Lower lobe of right lung (tissue), 2 donors: ENCODE measurements around the gene NID2. TPM values are rescaled to one million over a fixed set of nuclear protein-coding genes. Genes with fewer than 3 reads are reported as not detected.

Experiments
- ATAC-seq, 2 donors: fragments of 200-7000 bp; cut with Tn5 transposase; one replicate each; pipeline ENCODE4 v1.9.1; 2020 to 2022; ENCODE audit warnings: mild to moderate bottlenecking in 2 of 2, moderate library complexity in 2 of 2
- DNase-seq: peaks from one replicate; pipeline ENCODE4 v3.0.0-alpha.2; 2020
- H3K27ac ChIP-seq: fragments of 200-600 bp; one replicate; pipeline ENCODE4 v1.8.0; 2022
- H3K27me3 ChIP-seq: fragments of 200-600 bp; one replicate; pipeline ENCODE4 v1.8.0; 2022; ENCODE audit warnings: low read depth
- H3K36me3 ChIP-seq: fragments of 200-600 bp; one replicate; pipeline ENCODE4 v1.8.0; 2022; ENCODE audit warnings: mild to moderate bottlenecking
- H3K4me1 ChIP-seq: fragments of 200-600 bp; one replicate; pipeline ENCODE4 v1.8.0; 2022
- H3K4me3 ChIP-seq: fragments of 200-600 bp; one replicate; pipeline ENCODE4 v1.8.0; 2022; ENCODE audit warnings: mild to moderate bottlenecking
- H3K9me3 ChIP-seq: fragments of 200-600 bp; one replicate; pipeline ENCODE4 v1.8.0; 2022
- CTCF ChIP-seq: fragments of 200-600 bp; IDR thresholded peaks from one replicate; pipeline ENCODE4 v1.8.0; 2022; ENCODE audit warnings: antibody characterized with exemption, mild to moderate bottlenecking
- intact Hi-C: fragments of 100-400 bp; cut with DNase I; formaldehyde crosslinking; loops from one replicate; pipeline ENCODE4 v1.11.0; 2022
- total RNA-seq: library from RNA; stranded (reverse); fragmentation: NEBNext Ultra II Directional; extraction: Animal tissue kit (Norgen Biotek cat#: 25700); gene quantifications from one replicate; pipeline ENCODE4 v1.2.1, GENCODE V29; 2021
- donor health status: DM: no; HTN: yes; CAD: no; lungs with severe emphysema.

The NID2 gene
- total RNA-seq, 1 donor from 2014 or later, result 14.6 TPM

GRCh38 chr14:51960866-51961265 is 108.0 kb downstream of the NID2 start:
- ATAC-seq, result no peak
- no peak for DNase-seq
- Histone ChIP-seq H3K9me3 (peaks cover 8% of the 10 kb centered on the region), H3K4me1 (no peaks in the 10 kb centered on the region), H3K27me3 (no peaks in the 10 kb centered on the region), H3K27ac (no peak overlapping the region), H3K4me3 (no peak overlapping the region), H3K36me3 (no peaks in the 10 kb centered on the region)
- intact Hi-C loops, result no loop called here
- no peak for TF ChIP-seq CTCF

DNA sequence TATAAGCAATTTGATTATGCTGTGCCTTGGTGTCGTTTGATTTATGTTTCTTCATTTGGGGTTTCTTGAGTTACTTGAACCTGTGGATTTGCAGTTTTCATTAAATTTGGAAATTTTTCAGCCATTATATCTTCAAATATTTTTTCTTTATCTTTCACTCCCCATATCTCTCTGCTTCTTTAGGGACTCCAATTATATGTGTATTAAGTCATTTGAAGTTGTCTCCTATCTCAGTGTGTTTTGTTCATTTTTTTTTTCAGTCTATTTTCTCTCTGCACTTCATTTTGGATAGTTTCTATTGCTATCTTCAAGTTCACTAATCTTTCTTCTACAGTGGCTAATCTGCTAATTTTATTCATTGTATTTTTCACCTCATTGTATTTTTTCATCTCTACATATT is 108.9 kb downstream of the NID2 start:
- TF ChIP-seq CTCF, result no peak
- intact Hi-C loops, result no loop called here
- H3K4me1 ChIP-seq, result no peaks in the 10 kb centered on the region

DNA sequence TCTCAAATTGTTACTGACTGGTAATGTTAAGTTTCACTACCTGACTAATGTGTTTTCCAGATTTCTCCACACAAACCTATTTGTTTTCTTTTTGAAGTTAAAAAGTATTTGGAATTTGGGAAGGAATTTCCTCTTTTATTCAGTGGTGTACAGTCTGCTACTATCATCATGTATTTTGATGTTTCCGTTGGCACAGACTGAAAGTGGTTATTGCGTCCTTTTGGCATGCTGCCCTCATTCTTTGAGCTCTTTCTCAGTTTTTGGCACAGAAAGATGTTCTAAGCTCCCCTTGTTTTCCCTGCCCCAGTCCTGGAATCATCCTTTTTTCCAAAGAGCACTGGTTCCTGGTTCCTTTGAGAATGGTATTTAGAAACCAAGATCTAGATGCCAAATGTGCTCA is 110.9 kb downstream of the NID2 start:
- no peak for TF ChIP-seq CTCF
- ATAC-seq, result no peak

More for the DNA sequence above, 108.9 kb downstream of the NID2 start:
- Histone ChIP-seq H3K27me3 (no peaks in the 10 kb centered on the region), H3K4me3 (no peak overlapping the region), H3K36me3 (no peaks in the 10 kb centered on the region), H3K9me3 (peaks cover 8% of the 10 kb centered on the region), H3K27ac (no peak overlapping the region)
- ATAC-seq (no peak), DNase-seq (no peak)

More for the DNA sequence above, 110.9 kb downstream of the NID2 start:
- Histone ChIP-seq H3K9me3 (peaks cover 8% of the 10 kb centered on the region), H3K27me3 (no peaks in the 10 kb centered on the region), H3K4me3 (no peak overlapping the region), H3K27ac (no peak overlapping the region), H3K36me3 (no peaks in the 10 kb centered on the region), H3K4me1 (no peaks in the 10 kb centered on the region)
- no peak for DNase-seq
- intact Hi-C loops, result no loop called here

Other genes with a start within 250 kb of the NID2 start
- 23.8 TPM for gene GNG2, start 208.4 kb downstream of the NID2 start, total RNA-seq
- gene RTRAF, start 79.5 kb downstream of the NID2 start, total RNA-seq, result 124 TPM
- gene PTGDR, start 198.6 kb upstream of the NID2 start, total RNA-seq, result 2.2 TPM
- gene PTGER2, start 245.3 kb upstream of the NID2 start, total RNA-seq, result 6.2 TPM